ENCODE results near the gene COL23A1.

The COL23A1 gene

GRCh38 chr5:178622679-178623247 is 32.6 kb upstream of the COL23A1 start:
- Histone ChIP-seq H3K36me3 (peaks cover 46 to 53% (median 48%) of the 10 kb centered on the region in 3 donors), H3K4me1 (peaks cover 0 to 64% (median 22%) of the 10 kb centered on the region in 4 donors), H3K27me3 (no peaks in the 10 kb centered on the region), H3K4me3 (no peak overlapping the region), H3K27ac (no peak overlapping the region), H3K9me3 (no peaks in the 10 kb centered on the region)
- DNase-seq = no peak
- TF ChIP-seq CTCF (IDR thresholded peaks at IDR 0.05) = no peak
- intact Hi-C loops (cut with DNase I; ENCODE audit: low total_unique reads) = loop anchor here (10.0 kb wide), 1 partner anchor 102 kb away; no protein-coding TSS in a partner anchor

GRCh38 chr5:178619390-178619789 is 29.2 kb upstream of the COL23A1 start:
- H3K9me3 ChIP-seq = no peaks in the 10 kb centered on the region
- peaks cover 0 to 50% (median 19%) of the 10 kb centered on the region in 4 donors for H3K4me1 ChIP-seq
- no peak overlapping the region for H3K27ac ChIP-seq
- peaks cover 78 to 84% (median 80%) of the 10 kb centered on the region in 3 donors for H3K36me3 ChIP-seq
- no peak overlapping the region for H3K4me3 ChIP-seq
- TF ChIP-seq CTCF (IDR thresholded peaks at IDR 0.05) = no peak
- intact Hi-C loops (cut with DNase I; ENCODE audit: low total_unique reads) = no loop called here
- no peaks in the 10 kb centered on the region for H3K27me3 ChIP-seq
- DNase-seq = no peak

GRCh38 chr5:178612299-178612698 is 22.1 kb upstream of the COL23A1 start:
- no peak overlapping the region for H3K4me3 ChIP-seq
- H3K27ac ChIP-seq = no peak overlapping the region
- H3K36me3 ChIP-seq = peaks cover 91 to 98% (median 95%) of the 10 kb centered on the region in 3 donors
- H3K4me1 ChIP-seq = no peaks in the 10 kb centered on the region
- H3K9me3 ChIP-seq = no peaks in the 10 kb centered on the region
- TF ChIP-seq CTCF (IDR thresholded peaks at IDR 0.05) = no peak
- no peaks in the 10 kb centered on the region for H3K27me3 ChIP-seq
- DNase-seq = no peak
- intact Hi-C loops (cut with DNase I; ENCODE audit: low total_unique reads) = no loop called here

GRCh38 chr5:178606269-178606668 is 16.1 kb upstream of the COL23A1 start:
- H3K4me1 ChIP-seq = peaks cover 0 to 17% (median 0%) of the 10 kb centered on the region in 4 donors

GRCh38 chr5:178605788-178606187 is 15.6 kb upstream of the COL23A1 start:
- TF ChIP-seq CTCF (IDR thresholded peaks at IDR 0.05) = no peak
- Histone ChIP-seq H3K4me1 (peaks cover 0 to 17% (median 0%) of the 10 kb centered on the region in 4 donors), H3K27me3 (no peaks in the 10 kb centered on the region), H3K27ac (no peak overlapping the region), H3K36me3 (peaks cover 81 to 94% (median 86%) of the 10 kb centered on the region in 3 donors), H3K9me3 (no peaks in the 10 kb centered on the region), H3K4me3 (no peak overlapping the region)
- intact Hi-C loops (cut with DNase I; ENCODE audit: low total_unique reads) = no loop called here
- DNase-seq = no peak

More at GRCh38 chr5:178606269-178606668, 16.1 kb upstream of the COL23A1 start:
- Histone ChIP-seq H3K27me3 (no peaks in the 10 kb centered on the region), H3K9me3 (no peaks in the 10 kb centered on the region), H3K4me3 (no peak overlapping the region), H3K27ac (no peak overlapping the region), H3K36me3 (peaks cover 86 to 94% (median 87%) of the 10 kb centered on the region in 3 donors)
- intact Hi-C loops (cut with DNase I; ENCODE audit: low total_unique reads) = no loop called here
- DNase-seq = no peak
- no peak for TF ChIP-seq CTCF (IDR thresholded peaks at IDR 0.05)

All from tibial artery (tissue), 4 donors.